Colonic mucosa (tissue), 4 donors: ENCODE data around the gene CABLES1. TPM values are rescaled to one million over a fixed set of nuclear protein-coding genes. Genes with fewer than 3 reads are reported as not detected.

Source experiments
- DNase-seq: peaks from one replicate; pipeline ENCODE4 v3.0.0-alpha.2; 2020
- H3K27ac ChIP-seq: fragments of 200-600 bp; one replicate; pipeline ENCODE4 v1.8.0; 2021
- H3K27me3 ChIP-seq: fragments of 200-600 bp; one replicate; pipeline ENCODE4 v1.8.0; 2021
- H3K36me3 ChIP-seq: fragments of 200-600 bp; one replicate; pipeline ENCODE4 v1.8.0; 2021
- H3K4me1 ChIP-seq: fragments of 200-600 bp; one replicate; pipeline ENCODE4 v1.8.0; 2021; ENCODE audit warnings: mild to moderate bottlenecking
- H3K4me3 ChIP-seq: fragments of 200-600 bp; one replicate; pipeline ENCODE4 v1.8.0; 2021
- H3K9ac ChIP-seq, 2 donors: one replicate each; pipeline ENCODE4 v1.7.0; 2013; ENCODE audit warnings: control low read depth in 2 of 2, low read depth in 2 of 2, low read length in 2 of 2
- H3K9me3 ChIP-seq: fragments of 200-600 bp; one replicate; pipeline ENCODE4 v1.8.0; 2021
- intact Hi-C: fragments of 100-400 bp; cut with DNase I; formaldehyde crosslinking; loops from one replicate; pipeline ENCODE4 v1.14.1; 2022
- total RNA-seq, 2 donors: library from RNA; stranded (reverse); fragmentation: NEBNext Ultra II Directional in 1 of 2; extraction: Animal tissue kit (Norgen Biotek cat#: 25700) in 1 of 2; gene quantifications; one replicate each; pipeline ENCODE4 v1.2.1, GENCODE V29; 2021
- TF ChIP-seq, protein P1 (sequence below): fragments of 200-600 bp; IDR thresholded peaks from one replicate; pipeline ENCODE4 v1.8.0; 2022; ENCODE audit warnings: antibody characterized with exemption, mild to moderate bottlenecking
- donor health status: healthy.
- donor health status: DM: no; HTN: no; CAD: no.
- donor health status: DM: no; HTN: no; CAD: no.

The CABLES1 gene
- total RNA-seq, 2 donors from 2014 or later, result 4.2 to 6.2 TPM

DNA sequence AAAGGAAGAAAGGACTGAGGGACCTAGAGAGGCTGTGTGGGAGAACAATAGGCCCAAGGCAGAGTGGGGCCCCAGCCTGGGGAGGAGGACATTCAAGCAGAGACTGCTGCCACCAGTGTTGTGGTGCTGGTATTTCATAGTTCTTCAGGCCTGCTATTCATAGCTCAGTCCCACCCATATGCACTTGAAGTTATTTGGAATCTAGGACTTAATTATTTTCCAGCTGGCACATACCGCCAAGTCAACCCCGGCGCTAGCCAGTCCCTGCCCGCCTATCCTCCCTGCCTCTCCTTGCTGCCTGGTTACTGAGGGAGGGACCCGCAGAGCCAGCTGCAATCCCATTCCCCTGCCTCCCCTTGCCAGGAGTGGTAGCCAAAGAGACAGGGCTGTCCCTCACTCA, 141.2 kb downstream of the CABLES1 start:
- no peaks in the 10 kb centered on the region for H3K36me3 ChIP-seq
- TF ChIP-seq, protein P1, sequence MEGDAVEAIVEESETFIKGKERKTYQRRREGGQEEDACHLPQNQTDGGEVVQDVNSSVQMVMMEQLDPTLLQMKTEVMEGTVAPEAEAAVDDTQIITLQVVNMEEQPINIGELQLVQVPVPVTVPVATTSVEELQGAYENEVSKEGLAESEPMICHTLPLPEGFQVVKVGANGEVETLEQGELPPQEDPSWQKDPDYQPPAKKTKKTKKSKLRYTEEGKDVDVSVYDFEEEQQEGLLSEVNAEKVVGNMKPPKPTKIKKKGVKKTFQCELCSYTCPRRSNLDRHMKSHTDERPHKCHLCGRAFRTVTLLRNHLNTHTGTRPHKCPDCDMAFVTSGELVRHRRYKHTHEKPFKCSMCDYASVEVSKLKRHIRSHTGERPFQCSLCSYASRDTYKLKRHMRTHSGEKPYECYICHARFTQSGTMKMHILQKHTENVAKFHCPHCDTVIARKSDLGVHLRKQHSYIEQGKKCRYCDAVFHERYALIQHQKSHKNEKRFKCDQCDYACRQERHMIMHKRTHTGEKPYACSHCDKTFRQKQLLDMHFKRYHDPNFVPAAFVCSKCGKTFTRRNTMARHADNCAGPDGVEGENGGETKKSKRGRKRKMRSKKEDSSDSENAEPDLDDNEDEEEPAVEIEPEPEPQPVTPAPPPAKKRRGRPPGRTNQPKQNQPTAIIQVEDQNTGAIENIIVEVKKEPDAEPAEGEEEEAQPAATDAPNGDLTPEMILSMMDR, result no peak
- no peaks in the 10 kb centered on the region for H3K27me3 ChIP-seq
- no peak for DNase-seq
- no peak overlapping the region for H3K4me3 ChIP-seq
- intact Hi-C loops, result no loop called here
- H3K9me3 ChIP-seq, result no peaks in the 10 kb centered on the region
- H3K27ac ChIP-seq, result no peak overlapping the region
- no peak overlapping the region for H3K9ac ChIP-seq
- H3K4me1 ChIP-seq, result no peaks in the 10 kb centered on the region

GRCh38 chr18:23277399-23277798, 142.1 kb downstream of the CABLES1 start:
- H3K36me3 ChIP-seq, result no peaks in the 10 kb centered on the region

DNA sequence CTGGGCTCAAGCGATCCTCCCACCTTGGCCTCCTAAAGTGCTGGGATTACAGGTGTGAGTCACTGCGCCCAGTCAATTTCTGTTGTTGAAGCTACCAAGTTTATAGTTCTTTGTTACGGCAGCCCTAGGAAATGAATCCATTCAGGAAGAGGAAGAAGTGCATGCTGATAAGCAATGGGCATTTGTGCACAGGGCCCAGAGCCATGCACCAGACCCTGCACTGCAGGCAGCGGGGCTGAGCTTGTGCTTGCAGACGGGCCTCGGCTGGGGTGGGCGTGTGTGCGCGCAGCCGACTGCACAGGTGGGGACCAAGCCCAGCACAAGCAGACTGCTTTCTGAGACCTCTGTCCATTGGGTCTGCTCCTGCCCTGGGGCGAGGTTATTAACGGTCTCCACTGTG, 144.6 kb downstream of the CABLES1 start:
- H3K4me3 ChIP-seq, result no peak overlapping the region
- no peak overlapping the region for H3K27ac ChIP-seq
- no peaks in the 10 kb centered on the region for H3K4me1 ChIP-seq
- intact Hi-C loops, result no loop called here
- H3K9ac ChIP-seq, result no peak overlapping the region
- no peaks in the 10 kb centered on the region for H3K27me3 ChIP-seq
- no peak for DNase-seq
- no peaks in the 10 kb centered on the region for H3K36me3 ChIP-seq
- TF ChIP-seq, protein P1, result no peak
- H3K9me3 ChIP-seq, result no peaks in the 10 kb centered on the region

More at GRCh38 chr18:23277399-23277798, 142.1 kb downstream of the CABLES1 start:
- Histone ChIP-seq H3K27ac (no peak overlapping the region), H3K4me1 (no peaks in the 10 kb centered on the region), H3K4me3 (no peak overlapping the region), H3K9ac (no peak overlapping the region), H3K9me3 (no peaks in the 10 kb centered on the region), H3K27me3 (no peaks in the 10 kb centered on the region)
- intact Hi-C loops, result no loop called here
- no peak for DNase-seq
- TF ChIP-seq, protein P1, result no peak

DNA sequence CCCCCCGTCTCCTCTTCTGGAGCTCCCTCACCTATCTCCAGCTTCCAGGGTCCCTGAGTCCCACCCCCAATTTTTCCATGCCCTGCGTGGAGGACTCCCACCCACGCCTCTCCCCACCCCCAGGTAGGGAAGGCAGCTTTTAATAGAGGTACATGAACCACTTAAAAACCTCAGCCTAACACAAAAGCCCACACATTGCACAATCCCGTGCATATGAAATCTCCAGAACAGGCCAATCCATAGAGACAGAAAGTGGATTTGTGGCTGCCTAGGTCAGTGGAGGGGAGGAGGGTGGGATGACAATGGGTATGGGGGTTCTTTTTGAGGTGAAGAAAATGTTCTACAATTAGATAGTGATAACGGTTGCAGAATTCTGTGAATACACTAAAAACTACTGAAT, 145.6 kb downstream of the CABLES1 start:
- no peak for DNase-seq
- no peaks in the 10 kb centered on the region for H3K9me3 ChIP-seq
- no peak overlapping the region for H3K27ac ChIP-seq
- no peak overlapping the region for H3K9ac ChIP-seq
- TF ChIP-seq, protein P1, result no peak
- intact Hi-C loops, result no loop called here
- no peaks in the 10 kb centered on the region for H3K27me3 ChIP-seq
- H3K4me3 ChIP-seq, result no peak overlapping the region
- no peaks in the 10 kb centered on the region for H3K4me1 ChIP-seq
- H3K36me3 ChIP-seq, result no peaks in the 10 kb centered on the region

DNA sequence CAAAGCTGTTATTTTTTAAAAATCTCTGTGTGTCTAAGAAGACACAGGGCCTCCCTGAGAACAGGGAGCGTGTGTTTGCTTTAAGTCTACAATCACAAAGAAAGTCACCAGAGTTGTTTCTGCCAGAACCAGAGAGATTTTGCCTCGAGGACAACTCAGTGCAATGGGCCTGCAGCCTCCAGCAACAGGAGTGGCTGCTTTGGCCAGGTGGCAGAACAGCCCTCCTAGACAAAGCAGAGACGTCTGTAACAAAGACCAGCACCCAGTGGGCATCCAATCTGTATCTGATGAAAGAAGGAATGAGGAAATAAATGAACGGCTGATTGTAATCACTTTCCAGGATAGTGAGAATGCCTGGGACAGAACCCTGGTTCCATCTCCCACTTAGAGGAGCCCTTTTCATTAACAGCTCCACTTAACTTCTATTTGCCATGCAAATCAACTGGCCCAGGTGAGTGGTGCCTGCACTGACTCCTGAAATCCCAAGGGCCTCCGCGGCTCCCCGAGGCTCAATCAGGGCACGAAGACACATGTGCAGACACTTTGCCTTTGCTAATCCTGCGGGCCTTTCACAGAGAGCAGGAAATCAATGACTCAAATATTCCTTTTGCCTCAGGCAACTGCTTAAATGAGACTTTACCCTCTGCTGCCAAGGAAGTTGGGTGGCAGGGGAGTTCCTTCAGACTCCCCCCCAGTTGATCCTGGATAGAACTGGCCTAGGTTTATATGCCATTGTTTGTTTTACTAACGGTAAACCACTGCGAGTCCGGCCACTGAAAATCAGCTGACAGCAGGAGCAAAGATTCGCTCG, 146.5 kb downstream of the CABLES1 start:
- Histone ChIP-seq H3K27me3 (no peaks in the 10 kb centered on the region), H3K4me3 (no peak overlapping the region), H3K36me3 (no peaks in the 10 kb centered on the region), H3K9me3 (no peaks in the 10 kb centered on the region), H3K27ac (no peak overlapping the region), H3K9ac (no peak overlapping the region), H3K4me1 (no peaks in the 10 kb centered on the region)
- peak; percentile 39 for DNase-seq
- TF ChIP-seq, protein P1, result no peak
- intact Hi-C loops, result no loop called here
